HepG2 (cell line): ENCODE results near the gene OPN3. TPM values are rescaled to one million over a fixed set of nuclear protein-coding genes. Genes with fewer than 3 reads are reported as not detected.

Source experiments
- ARNT ChIP-seq: fragments of 450-650 bp; IDR thresholded peaks from 2 replicates; pipeline ENCODE4 v1.6.1; 2017
- ATAD3A ChIP-seq: sonication (generic); formaldehyde crosslinking; IDR thresholded peaks from 2 replicates; pipeline ENCODE4 v1.4.0; 2020; ENCODE audit warnings: missing genetic modification reagents
- CENPX ChIP-seq: sonication (generic); formaldehyde crosslinking; IDR thresholded peaks from 2 replicates; pipeline ENCODE4 v1.9.0; 2021; ENCODE audit warnings: mild to moderate bottlenecking, missing genetic modification reagents, moderate library complexity
- CSRNP1 ChIP-seq: sonication (generic); formaldehyde crosslinking; IDR thresholded peaks from 2 replicates; pipeline ENCODE4 v1.8.1; 2023; ENCODE audit warnings: mild to moderate bottlenecking, missing genetic modification reagents
- KLF12 ChIP-seq: sonication (generic); formaldehyde crosslinking; IDR thresholded peaks from 2 replicates; pipeline ENCODE4 v1.4.0; 2020; ENCODE audit warnings: missing genetic modification reagents, borderline replicate concordance
- LBX2 ChIP-seq: sonication (generic); formaldehyde crosslinking; IDR thresholded peaks from 2 replicates; pipeline ENCODE4 v1.5.0; 2020; ENCODE audit warnings: missing genetic modification reagents, mild to moderate bottlenecking, borderline replicate concordance
- MTF2 ChIP-seq: sonication (generic); formaldehyde crosslinking; IDR thresholded peaks from 2 replicates; pipeline ENCODE4 v1.5.0; 2020; ENCODE audit warnings: missing genetic modification reagents, borderline replicate concordance
- REPIN1 ChIP-seq: sonication (generic); formaldehyde crosslinking; IDR thresholded peaks from 2 replicates; pipeline ENCODE4 v1.8.0; 2022; ENCODE audit warnings: missing genetic modification reagents, low read depth, mild to moderate bottlenecking, borderline replicate concordance
- TBL1XR1 ChIP-seq: fragments of 150-350 bp; IDR thresholded peaks from 2 replicates; pipeline ENCODE4 v1.6.1; 2014; ENCODE audit warnings: borderline replicate concordance, low read length; ENCODE audit not compliant: partially characterized antibody
- ZNF17 ChIP-seq: sonication (generic); formaldehyde crosslinking; IDR thresholded peaks from 2 replicates; pipeline ENCODE4 v1.5.0; 2020; ENCODE audit warnings: mild to moderate bottlenecking, missing genetic modification reagents
- ZNF251 ChIP-seq: sonication (generic); formaldehyde crosslinking; IDR thresholded peaks from 2 replicates; pipeline ENCODE4 v1.9.0; 2021; ENCODE audit warnings: mild to moderate bottlenecking, missing genetic modification reagents
- ZNF30 ChIP-seq: sonication (generic); formaldehyde crosslinking; IDR thresholded peaks from 2 replicates; pipeline ENCODE4 v1.5.0; 2020; ENCODE audit warnings: mild to moderate bottlenecking, missing genetic modification reagents
- ZNF501 ChIP-seq: sonication (generic); formaldehyde crosslinking; IDR thresholded peaks from 2 replicates; pipeline ENCODE4 v1.5.1; 2020; ENCODE audit warnings: mild to moderate bottlenecking, moderate library complexity, missing genetic modification reagents
- ZNF546 ChIP-seq: sonication (generic); formaldehyde crosslinking; conservative IDR thresholded peaks from 2 replicates; pipeline ENCODE4 v1.8.1; 2023; ENCODE audit warnings: mild to moderate bottlenecking, missing genetic modification reagents
- ZNF639 ChIP-seq: conservative IDR thresholded peaks from 2 replicates; pipeline ENCODE4 v1.6.1; 2018; ENCODE audit warnings: missing genetic modification reagents
- ZNF660 ChIP-seq: sonication (generic); formaldehyde crosslinking; IDR thresholded peaks from 2 replicates; pipeline ENCODE4 v1.5.1; 2020; ENCODE audit warnings: mild to moderate bottlenecking, low read depth, missing genetic modification reagents, borderline replicate concordance
- ZNF772 ChIP-seq: sonication (generic); formaldehyde crosslinking; IDR thresholded peaks from 2 replicates; pipeline ENCODE4 v1.5.0; 2020; ENCODE audit warnings: mild to moderate bottlenecking, missing genetic modification reagents
- ZNF780A ChIP-seq: sonication (generic); formaldehyde crosslinking; IDR thresholded peaks from 2 replicates; pipeline ENCODE4 v1.8.0; 2022; ENCODE audit warnings: mild to moderate bottlenecking, missing genetic modification reagents, moderate library complexity
- polyA plus RNA-seq, 8 experiments: library from polyadenylated mRNA; depleted of rRNA in 3 of 8; stranded (reverse) in 7 of 8; unstranded in 1 of 8; fragments of >200 nt; fragmentation: Illumina TruSeq in 4 of 8; extraction: Trizol in 4 of 8; gene quantifications; 2 replicates each; pipeline versions ENCODE4 v1.2.1 to v1.2.3, GENCODE V29; 2011 to 2016; ENCODE audit warnings: low read depth in 4 of 8, missing spikeins in 1 of 8, mixed read lengths in 1 of 8; ENCODE audit not compliant: insufficient read depth in 1 of 8
- total RNA-seq, 5 experiments: library from RNA; depleted of rRNA; stranded (reverse); fragments of >200 nt; fragmentation: Illumina TruSeq; extraction: Trizol; gene quantifications; 2 replicates each; pipeline ENCODE4 v1.2.3, GENCODE V29; 2016; ENCODE audit warnings: low read depth in 1 of 5
- TF ChIP-seq, protein P1 (sequence below): sonication (generic); formaldehyde crosslinking; IDR thresholded peaks from 2 replicates; pipeline ENCODE4 v1.5.0; 2020; ENCODE audit warnings: mild to moderate bottlenecking, missing genetic modification reagents
- TF ChIP-seq, protein P2 (sequence below): fragments of 450-650 bp; IDR thresholded peaks from 2 replicates; pipeline ENCODE4 v1.6.1; 2017

OPN3 gene
- total and polyA plus RNA-seq, 2 of the 13 experiments (the other 11 are each of a cell fraction or from before 2014, with no cell fraction given) = 17.4 to 23.0 TPM

- TF ChIP-seq CENPX (CRISPR knock-in tag) (no peak), ZNF780A (CRISPR knock-in tag) (no peak), ZNF660 (CRISPR knock-in tag) (no peak), ZNF546 (no peak), CSRNP1 (CRISPR knock-in tag) (peak; percentile 61; the same call in 1 of the 2 replicates), ZNF251 (CRISPR knock-in tag) (no peak), KLF12 (peak; percentile 73; the same call in 1 of the 2 replicates), TBL1XR1 (no peak), ZNF30 (CRISPR knock-in tag) (no peak), MTF2 (CRISPR knock-in tag) (no peak), ZNF17 (CRISPR knock-in tag) (no peak), REPIN1 (CRISPR knock-in tag) (0 out of 2 replicates have a peak, but pooled peaks have one; percentile 60), ARNT (no peak), LBX2 (CRISPR knock-in tag) (no peak), ZNF501 (CRISPR knock-in tag) (no peak; the same call in 1 of the 2 replicates), ZNF639 (peak; percentile 26; the same call in 1 of the 2 replicates), ZNF772 (CRISPR knock-in tag) (no peak), ATAD3A (no peak)
- TF ChIP-seq, protein P1, sequence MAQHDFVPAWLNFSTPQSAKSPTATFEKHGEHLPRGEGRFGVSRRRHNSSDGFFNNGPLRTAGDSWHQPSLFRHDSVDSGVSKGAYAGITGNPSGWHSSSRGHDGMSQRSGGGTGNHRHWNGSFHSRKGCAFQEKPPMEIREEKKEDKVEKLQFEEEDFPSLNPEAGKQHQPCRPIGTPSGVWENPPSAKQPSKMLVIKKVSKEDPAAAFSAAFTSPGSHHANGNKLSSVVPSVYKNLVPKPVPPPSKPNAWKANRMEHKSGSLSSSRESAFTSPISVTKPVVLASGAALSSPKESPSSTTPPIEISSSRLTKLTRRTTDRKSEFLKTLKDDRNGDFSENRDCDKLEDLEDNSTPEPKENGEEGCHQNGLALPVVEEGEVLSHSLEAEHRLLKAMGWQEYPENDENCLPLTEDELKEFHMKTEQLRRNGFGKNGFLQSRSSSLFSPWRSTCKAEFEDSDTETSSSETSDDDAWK = no peak
- TF ChIP-seq, protein P2, sequence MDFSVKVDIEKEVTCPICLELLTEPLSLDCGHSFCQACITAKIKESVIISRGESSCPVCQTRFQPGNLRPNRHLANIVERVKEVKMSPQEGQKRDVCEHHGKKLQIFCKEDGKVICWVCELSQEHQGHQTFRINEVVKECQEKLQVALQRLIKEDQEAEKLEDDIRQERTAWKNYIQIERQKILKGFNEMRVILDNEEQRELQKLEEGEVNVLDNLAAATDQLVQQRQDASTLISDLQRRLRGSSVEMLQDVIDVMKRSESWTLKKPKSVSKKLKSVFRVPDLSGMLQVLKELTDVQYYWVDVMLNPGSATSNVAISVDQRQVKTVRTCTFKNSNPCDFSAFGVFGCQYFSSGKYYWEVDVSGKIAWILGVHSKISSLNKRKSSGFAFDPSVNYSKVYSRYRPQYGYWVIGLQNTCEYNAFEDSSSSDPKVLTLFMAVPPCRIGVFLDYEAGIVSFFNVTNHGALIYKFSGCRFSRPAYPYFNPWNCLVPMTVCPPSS = no peak
Measured at GRCh38 chr1:241640149-241640866, at the start of gene OPN3, which contains the start of gene CHML (continued).
